Osteocyte (in vitro differentiated cells): ENCODE results near the gene VAT1L. TPM values are rescaled to one million over a fixed set of nuclear protein-coding genes. Genes with fewer than 3 reads are reported as not detected.

Experiments
- DNase-seq: peaks from one replicate; pipeline ENCODE4 v3.0.0; 2021; ENCODE audit warnings: mixed read lengths; ENCODE audit not compliant: unreplicated experiment; ENCODE audit errors: extremely low spot score
- H3K27ac Mint-ChIP-seq: one replicate; pipeline ENCODE4 v1.8.0; 2021; ENCODE audit warnings: mild to moderate bottlenecking, mixed read lengths; ENCODE audit not compliant: unreplicated experiment
- H3K27me3 Mint-ChIP-seq: one replicate; pipeline ENCODE4 v1.8.0; 2021; ENCODE audit warnings: mixed read lengths; ENCODE audit not compliant: unreplicated experiment
- H3K36me3 Mint-ChIP-seq: one replicate; pipeline ENCODE4 v1.8.0; 2021; ENCODE audit warnings: mixed read lengths; ENCODE audit not compliant: unreplicated experiment
- H3K4me1 Mint-ChIP-seq: one replicate; pipeline ENCODE4 v1.8.0; 2021; ENCODE audit warnings: mixed read lengths; ENCODE audit not compliant: unreplicated experiment
- H3K4me3 Mint-ChIP-seq: one replicate; pipeline ENCODE4 v1.8.0; 2021; ENCODE audit warnings: mild to moderate bottlenecking, moderate library complexity, mixed read lengths; ENCODE audit not compliant: unreplicated experiment
- H3K9me3 Mint-ChIP-seq: one replicate; pipeline ENCODE4 v1.8.0; 2021; ENCODE audit warnings: mixed read lengths; ENCODE audit not compliant: unreplicated experiment
- total RNA-seq: library from RNA; stranded (reverse); gene quantifications from 2 replicates; pipeline ENCODE4 v1.2.1, GENCODE V29; 2021
- TF ChIP-seq, protein P1 (sequence below): fragments of 200-600 bp; sonication (generic); IDR thresholded peaks from 2 replicates; pipeline ENCODE4 v1.5.0; 2021; ENCODE audit warnings: antibody characterized with exemption, mild to moderate bottlenecking, moderate library complexity

The VAT1L gene
- total RNA-seq, 1 donor from 2014 or later, result not detected

DNA sequence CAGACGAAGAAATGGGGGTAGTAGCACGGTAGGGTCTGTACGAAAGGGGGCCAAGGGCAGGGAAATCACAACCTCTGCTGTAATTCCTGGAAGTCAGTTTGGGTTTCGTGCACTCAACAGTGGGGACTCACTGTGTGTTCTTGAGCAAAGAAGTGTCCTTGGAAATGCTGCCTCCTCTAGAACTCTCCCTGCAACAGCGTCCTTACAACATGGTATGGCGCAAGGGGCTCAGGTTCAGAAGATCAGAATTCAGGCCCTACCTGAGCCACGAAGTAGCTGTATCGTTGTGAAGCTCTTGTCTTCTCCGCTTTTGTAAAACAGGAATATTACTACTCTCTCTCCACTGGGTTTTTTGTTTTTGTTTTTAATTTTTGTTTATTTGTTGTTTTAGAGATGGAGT is 127.7 kb downstream of the VAT1L start:
- H3K27ac Mint-ChIP-seq, result no peak overlapping the region
- no peak for DNase-seq
- H3K27me3 Mint-ChIP-seq, result no peaks in the 10 kb centered on the region
- no peaks in the 10 kb centered on the region for H3K9me3 Mint-ChIP-seq
- no peaks in the 10 kb centered on the region for H3K36me3 Mint-ChIP-seq
- no peaks in the 10 kb centered on the region for H3K4me1 Mint-ChIP-seq
- TF ChIP-seq, protein P1, sequence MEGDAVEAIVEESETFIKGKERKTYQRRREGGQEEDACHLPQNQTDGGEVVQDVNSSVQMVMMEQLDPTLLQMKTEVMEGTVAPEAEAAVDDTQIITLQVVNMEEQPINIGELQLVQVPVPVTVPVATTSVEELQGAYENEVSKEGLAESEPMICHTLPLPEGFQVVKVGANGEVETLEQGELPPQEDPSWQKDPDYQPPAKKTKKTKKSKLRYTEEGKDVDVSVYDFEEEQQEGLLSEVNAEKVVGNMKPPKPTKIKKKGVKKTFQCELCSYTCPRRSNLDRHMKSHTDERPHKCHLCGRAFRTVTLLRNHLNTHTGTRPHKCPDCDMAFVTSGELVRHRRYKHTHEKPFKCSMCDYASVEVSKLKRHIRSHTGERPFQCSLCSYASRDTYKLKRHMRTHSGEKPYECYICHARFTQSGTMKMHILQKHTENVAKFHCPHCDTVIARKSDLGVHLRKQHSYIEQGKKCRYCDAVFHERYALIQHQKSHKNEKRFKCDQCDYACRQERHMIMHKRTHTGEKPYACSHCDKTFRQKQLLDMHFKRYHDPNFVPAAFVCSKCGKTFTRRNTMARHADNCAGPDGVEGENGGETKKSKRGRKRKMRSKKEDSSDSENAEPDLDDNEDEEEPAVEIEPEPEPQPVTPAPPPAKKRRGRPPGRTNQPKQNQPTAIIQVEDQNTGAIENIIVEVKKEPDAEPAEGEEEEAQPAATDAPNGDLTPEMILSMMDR, result no peak
- no peak overlapping the region for H3K4me3 Mint-ChIP-seq

DNA sequence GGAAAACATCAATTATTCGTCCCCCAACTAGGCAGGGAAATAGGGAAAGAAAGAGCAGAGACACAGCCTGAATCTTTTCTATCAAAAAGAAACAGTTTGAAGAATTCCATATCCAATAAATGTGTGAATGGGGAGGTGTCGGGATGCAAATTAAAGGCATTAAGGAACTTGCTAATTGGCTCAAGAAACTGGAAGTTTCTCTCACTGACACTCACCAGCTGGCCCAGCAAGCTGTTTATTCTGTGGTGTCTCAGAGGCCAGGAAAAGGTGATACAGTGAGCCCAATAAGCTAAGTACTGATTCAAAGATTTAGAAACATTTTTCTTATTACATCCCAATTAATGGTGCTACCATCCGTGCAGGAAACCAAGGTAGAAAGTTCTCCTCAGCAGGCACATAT is 129.6 kb downstream of the VAT1L start:
- DNase-seq, result no peak
- H3K27ac Mint-ChIP-seq, result no peak overlapping the region
- no peaks in the 10 kb centered on the region for H3K36me3 Mint-ChIP-seq

DNA sequence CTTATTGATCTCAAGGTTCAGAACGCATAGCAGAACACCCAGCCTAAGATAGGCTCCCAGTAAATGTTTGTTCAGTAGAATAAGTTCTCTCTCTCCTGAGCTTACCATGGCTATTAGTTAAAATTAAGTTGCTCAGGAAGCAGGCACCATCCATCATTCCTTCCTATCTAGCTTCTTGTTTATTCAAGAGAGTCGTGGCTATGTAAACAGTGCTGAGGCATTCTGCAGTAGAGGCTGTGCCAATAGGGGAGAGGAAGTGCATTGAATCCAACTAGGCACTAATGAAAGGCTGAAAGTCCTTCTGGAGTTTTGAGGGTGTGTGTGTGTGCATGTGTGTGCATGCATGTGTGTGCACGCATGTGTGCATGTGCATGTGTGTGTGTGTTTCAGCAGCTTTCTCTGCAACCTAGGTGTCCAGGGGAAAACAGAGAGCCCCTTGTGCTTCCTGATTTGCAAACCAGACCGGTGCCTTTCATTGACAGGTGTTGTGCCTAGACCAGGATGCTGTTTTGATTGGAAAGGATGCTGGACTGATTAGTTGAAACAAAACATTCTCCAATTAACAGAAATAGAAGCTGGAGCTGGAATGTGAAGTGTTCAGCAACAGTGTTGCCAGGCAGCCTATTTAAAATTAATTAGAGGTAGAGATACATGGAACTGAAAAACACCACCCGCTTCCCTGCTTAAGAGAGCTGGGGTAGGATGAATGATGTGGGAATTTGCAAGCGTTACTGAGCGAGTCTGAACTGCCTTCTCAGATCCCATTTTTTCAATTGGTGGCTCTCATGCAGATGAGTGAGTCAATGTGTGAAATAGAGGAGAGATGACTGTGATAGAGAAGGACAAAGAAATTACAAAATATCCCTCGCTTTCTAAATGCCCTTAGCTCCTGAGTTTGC is 130.7 kb downstream of the VAT1L start:
- Mint-ChIP-seq H3K4me3 (no peak overlapping the region), H3K36me3 (no peaks in the 10 kb centered on the region), H3K27me3 (no peaks in the 10 kb centered on the region), H3K9me3 (no peaks in the 10 kb centered on the region), H3K27ac (no peak overlapping the region), H3K4me1 (no peaks in the 10 kb centered on the region)
- TF ChIP-seq, protein P1, result no peak
- DNase-seq, result no peak

More for the DNA sequence above, 129.6 kb downstream of the VAT1L start:
- Mint-ChIP-seq H3K9me3 (no peaks in the 10 kb centered on the region), H3K4me3 (no peak overlapping the region), H3K27me3 (no peaks in the 10 kb centered on the region), H3K4me1 (no peaks in the 10 kb centered on the region)
- TF ChIP-seq, protein P1, result no peak

DNA sequence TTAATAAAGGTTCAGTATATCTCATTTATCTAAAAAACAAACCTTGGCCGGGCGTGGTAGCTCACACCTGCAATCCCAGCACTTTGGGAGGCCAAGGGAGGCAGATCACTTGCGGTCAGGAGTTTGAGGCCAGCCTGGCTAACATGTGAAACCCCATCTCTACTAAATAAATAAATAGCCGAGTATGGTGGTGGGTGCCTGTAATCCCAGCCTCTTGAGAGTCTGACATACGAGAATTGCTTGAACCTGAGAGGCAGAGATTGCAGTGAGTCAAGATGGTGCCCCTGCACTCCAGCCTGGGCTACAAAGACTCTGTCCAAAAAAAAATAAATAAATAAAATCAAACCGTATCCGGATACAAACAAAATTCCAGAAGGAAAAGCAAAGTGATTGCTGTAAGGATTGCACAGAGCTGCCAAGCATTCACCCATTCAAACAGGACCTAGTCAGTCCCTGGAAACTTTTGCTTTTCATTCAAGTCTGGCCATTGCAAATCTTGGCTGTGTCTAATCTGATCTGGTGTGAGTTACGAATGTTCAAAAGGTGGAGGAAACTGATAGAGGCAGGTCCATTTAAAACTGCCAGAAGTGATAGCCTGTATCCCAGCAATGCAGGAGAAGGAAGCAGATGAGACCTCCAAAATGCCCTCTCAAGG is 131.5 kb downstream of the VAT1L start:
- Mint-ChIP-seq H3K27me3 (no peaks in the 10 kb centered on the region), H3K27ac (no peak overlapping the region), H3K4me3 (no peak overlapping the region), H3K9me3 (no peaks in the 10 kb centered on the region), H3K36me3 (no peaks in the 10 kb centered on the region), H3K4me1 (no peaks in the 10 kb centered on the region)
- no peak for DNase-seq
- TF ChIP-seq, protein P1, result no peak

DNA sequence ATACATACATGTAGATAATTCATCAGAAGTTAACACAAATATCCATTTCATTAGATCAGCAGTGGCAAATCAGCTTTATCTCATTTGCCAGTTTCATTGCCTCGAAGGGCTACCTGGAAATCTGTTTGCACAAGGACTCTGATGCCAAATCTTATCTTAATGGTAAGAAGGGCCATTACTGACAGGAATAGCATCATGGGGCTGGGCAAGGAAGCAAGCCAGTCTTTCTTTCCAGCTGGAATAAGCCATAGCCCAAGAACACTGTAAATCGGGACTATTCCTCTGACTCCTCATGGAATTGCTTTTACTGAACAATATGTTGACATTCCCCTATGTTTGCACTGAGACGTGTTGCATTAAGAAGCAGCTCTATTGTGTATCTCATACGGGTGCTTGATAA is 132.6 kb downstream of the VAT1L start:
- TF ChIP-seq, protein P1, result no peak
- no peaks in the 10 kb centered on the region for H3K36me3 Mint-ChIP-seq
- H3K4me3 Mint-ChIP-seq, result no peak overlapping the region
- H3K9me3 Mint-ChIP-seq, result no peaks in the 10 kb centered on the region
- DNase-seq, result no peak
- no peaks in the 10 kb centered on the region for H3K4me1 Mint-ChIP-seq
- no peaks in the 10 kb centered on the region for H3K27me3 Mint-ChIP-seq
- no peak overlapping the region for H3K27ac Mint-ChIP-seq
